ENCODE data around the gene EIF3L.

Gene EIF3L

GRCh38 chr22:37817705-37818408 lies 31.4 kb upstream of the EIF3L start:
- peak; percentile 77 for DNase-seq (ENCODE audit: low read depth)

DNA sequence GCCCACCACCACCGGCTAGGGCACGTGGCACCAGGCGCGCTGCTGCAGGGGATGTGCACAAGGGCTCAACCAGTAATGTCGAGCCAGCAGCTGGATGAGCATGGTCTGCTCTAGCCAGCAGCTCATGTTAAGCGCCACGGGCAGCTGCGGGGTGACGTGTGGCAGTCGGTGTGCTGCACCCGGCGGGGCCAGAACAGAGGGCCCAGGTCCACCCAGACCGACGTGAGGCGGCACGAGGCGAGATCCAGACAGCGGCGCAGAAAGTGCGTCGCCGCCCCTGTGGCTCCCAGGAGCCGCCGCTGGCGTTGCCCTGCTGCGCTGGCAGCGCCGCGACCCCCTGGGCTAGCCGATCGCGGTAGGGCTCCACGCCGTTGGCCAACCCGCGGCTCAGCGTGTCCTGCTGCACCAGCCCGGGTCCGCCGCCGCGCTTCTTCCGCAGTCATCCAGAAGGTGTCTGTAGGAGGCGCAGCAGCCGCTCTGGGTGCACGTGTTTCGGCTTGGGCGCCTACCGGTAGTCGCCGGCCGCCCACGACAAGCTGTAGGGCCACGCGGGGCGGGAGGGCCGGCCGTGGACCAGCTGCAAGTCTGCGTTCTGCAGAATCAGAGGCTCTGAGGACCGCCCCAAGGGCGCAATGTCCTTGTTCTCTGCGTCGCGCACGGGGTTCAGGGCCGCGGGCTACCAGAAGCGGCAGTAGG lies 30.7 kb upstream of the EIF3L start:
- peak; percentile 63 for DNase-seq (ENCODE audit: low read depth)

DNA sequence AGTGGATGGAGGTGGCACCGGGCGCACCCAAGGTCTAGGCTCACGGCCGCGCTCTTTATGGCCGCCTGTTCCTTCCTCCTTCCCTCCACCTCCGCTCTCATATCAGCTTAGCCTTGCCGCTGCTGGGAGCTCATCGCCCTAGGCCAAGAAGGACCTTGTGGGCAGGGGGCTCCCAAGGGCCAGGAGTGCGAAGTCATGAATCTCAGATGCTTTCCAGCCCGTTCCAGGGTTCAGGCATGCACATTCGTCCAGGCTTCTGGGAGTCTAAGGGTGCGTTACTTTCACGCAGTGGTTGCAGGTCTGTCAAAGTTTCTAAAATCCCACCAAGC lies 30.1 kb upstream of the EIF3L start:
- DNase-seq (ENCODE audit: low read depth), result no peak

DNA sequence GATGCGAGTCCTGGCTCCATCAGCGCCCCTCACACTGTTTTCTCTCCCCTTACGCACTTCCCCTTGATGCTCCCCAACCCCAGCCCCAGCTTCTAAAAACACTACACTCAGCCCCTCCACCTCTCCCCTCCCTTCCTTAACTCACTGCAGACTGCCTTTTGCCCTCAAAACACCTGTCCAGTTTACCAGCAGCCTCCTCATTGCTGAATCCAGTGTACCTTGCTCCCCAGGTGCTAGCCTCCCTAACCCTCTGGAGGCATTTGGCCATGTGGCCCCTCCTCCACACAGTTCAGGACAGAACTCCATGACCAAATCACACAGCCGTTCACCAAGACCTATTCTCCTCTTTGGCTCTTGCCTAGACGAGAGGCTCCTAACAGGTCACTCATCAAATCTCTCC lies 28.9 kb upstream of the EIF3L start:
- no peak for DNase-seq (ENCODE audit: low read depth)

DNA sequence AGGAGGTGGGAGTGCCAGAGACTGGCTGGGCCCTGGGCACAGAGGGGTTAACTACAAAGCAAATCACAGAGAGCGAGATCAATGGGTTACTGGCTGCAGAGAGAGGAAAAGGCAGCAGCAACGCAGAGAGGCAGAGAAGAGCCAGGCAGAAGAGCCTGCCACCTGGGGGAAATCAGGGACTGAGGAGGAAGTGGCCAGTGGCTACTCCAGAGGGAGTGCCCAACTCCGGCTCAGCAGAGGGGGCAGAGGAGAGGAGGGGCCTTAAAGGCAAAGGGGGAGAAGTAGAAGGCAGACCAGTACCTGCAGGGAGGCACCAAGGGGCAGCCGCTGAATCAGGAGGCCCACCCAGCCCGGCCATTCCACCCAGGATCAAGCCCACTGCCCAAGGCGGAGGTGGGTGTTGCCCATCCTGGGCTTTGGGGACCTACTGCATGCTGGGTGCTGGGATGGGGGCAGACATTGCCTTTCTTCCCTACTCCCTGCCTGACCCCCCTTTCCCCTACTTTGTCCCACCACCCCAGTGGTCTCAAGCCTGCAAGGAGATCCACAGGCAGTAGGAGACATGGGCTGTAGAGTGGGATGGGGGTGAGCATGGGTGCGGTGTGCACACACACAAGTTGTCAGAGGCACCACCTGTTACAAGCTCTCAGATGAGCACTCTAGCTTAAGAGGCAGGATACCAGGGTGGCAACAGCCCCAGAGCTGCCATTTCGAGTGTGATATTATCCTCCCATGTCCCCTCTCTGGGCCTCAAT lies 27.0 kb upstream of the EIF3L start:
- no peak for DNase-seq (ENCODE audit: low read depth)

DNA sequence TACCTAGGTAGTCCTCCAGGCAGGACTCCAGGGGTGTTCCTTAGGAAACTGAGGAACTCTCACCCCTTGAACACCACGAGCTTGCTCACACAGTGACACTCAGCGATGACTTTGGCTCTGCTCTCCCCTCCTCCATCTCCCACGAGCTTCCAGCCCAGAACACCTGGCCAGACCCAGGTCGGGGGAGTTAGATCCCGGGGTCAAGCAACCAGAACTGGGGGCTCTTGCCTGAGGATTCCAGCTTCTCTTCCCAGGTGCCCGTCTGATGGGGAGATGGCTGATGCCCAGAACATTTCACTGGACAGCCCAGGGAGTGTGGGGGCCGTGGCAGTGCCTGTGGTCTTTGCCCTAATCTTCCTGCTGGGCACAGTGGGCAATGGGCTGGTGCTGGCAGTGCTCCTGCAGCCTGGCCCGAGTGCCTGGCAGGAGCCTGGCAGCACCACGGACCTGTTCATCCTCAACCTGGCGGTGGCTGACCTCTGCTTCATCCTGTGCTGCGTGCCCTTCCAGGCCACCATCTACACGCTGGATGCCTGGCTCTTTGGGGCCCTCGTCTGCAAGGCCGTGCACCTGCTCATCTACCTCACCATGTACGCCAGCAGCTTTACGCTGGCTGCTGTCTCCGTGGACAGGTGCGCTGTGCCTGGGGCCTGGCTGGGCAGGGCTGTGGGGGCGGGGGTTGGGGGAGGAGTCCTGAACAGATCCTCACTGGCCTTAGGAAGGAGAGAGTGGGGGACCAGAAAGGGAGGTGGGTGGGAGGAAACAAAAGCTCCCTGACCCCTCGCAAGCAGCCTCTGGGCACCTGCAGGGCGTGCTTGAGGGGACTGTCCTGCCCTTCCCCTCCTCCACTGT lies 25.9 kb upstream of the EIF3L start, which contains the start of gene GALR3:
Gene GALR3 (plus strand): TSS at position 249 of the 852 bp plus-strand sequence. CDS start 25 bp downstream, at position 274.
- DNase-seq (ENCODE audit: low read depth), result no peak

- peak; percentile 53 for DNase-seq (ENCODE audit: low read depth)
Observed at GRCh38 chr22:37824674-37825641, 24.3 kb upstream of the EIF3L start.

DNA sequence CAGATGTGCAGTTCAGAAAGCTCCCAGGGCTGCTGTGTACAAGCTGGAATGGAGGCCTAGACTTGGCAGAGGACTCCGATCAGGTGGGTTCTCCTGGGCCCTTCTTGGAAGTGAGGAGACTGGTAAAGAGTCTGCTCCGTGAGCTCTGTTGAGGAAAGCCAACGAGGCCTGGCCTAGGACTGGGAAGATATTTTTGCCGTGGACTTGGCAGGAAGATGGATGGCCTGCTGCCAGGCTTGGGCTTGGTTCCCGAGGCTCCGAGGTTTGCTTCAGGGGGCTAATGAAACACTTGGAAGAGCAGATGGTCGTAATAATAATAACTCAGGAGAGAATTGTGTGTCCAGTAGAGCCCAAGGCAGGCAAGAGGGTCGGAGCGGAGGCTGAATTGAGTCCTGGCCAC lies 22.2 kb upstream of the EIF3L start:
- no peak for DNase-seq (ENCODE audit: low read depth)

- no peak for DNase-seq (ENCODE audit: low read depth)
Observed at GRCh38 chr22:37830093-37830842, 19.0 kb upstream of the EIF3L start.

DNA sequence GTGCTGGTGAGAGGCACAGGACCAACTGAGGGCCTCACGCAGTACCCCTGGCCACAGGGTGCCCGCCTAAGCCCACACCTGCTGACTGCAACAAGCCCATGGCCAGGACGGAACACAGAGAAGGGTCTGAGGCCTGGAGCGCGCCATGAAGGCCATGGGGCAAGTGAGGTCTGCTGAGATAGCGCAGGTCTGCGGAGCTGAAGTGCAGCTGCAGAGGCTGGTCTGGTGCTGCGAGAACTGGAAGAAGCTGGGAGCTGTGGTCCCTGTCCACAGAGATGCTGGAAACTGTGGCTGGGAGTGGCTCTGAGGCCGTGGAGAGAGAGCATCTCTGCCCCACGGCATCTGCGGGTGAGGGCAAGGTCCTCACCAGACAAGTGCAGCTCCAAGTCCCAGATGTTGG lies 17.7 kb upstream of the EIF3L start:
- no peak for DNase-seq (ENCODE audit: low read depth)

GRCh38 chr22:37832022-37832857 lies 17.0 kb upstream of the EIF3L start:
- DNase-seq (ENCODE audit: low read depth), result no peak

DNA sequence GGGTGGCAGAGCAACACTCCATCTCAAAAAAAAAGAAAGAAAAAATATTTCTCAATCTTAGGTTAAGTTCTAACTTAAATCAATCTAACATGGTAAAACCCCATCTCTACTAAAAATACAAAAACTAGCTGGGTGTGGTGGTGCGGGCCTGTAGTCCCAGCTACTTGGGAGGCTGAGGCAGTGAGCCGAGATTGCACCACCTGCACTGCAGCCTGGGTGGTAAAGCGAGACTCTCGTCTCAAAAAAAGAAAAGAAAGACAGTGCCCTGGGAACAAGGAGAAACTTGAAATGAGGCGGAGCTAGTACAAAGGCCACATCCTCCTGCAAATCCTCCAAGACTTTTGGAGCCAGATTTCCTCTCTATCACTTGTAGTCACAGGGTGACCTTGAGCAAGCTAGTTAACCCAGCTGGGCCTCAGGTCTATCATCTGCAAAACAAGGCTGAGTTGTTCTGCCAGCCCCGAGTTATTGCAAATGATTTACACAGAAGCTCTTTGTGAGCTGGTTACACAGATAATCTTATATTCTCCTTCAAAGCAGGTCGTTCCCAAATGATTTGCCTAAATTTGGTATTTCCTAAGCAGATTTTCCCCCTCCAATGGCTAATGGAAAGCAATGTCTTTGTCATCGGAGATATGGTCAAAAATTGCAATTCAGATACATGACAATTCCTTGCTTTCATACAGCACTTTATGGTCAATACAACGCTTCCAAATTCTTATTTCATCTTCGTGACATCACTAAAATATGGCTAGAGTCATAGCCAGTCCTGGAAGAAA lies 7.0 kb upstream of the EIF3L start:
- no peak for DNase-seq (ENCODE audit: low read depth)

DNA sequence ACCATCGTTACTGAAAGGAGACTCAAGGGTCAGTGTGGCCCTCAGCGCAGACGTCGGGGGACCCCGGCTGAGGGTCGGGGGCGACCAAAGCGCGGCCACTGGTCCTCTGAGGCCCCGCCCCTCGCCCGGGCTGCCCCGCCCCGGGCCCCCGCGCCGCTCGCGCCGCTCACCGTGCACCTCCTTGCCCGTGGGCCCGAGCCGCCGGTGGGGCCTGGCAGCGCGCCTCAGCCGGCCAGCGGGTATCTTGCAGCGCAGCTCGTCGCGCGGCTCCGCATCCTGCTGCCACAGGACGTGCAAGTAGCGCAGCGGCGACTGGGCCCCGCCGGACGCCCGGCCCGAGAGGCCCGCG lies 5.5 kb upstream of the EIF3L start:
- DNase-seq (ENCODE audit: low read depth), result no peak

- DNase-seq (ENCODE audit: low read depth), result no peak
Observed at GRCh38 chr22:37844904-37845329, 4.3 kb upstream of the EIF3L start.

GRCh38 chr22:37846433-37846832 lies 2.8 kb upstream of the EIF3L start:
- no peak for DNase-seq (ENCODE audit: low read depth)

GRCh38 chr22:37848587-37849088 lies 581 bp upstream of the EIF3L start:
- peak; percentile 42 for DNase-seq (ENCODE audit: low read depth)

DNA sequence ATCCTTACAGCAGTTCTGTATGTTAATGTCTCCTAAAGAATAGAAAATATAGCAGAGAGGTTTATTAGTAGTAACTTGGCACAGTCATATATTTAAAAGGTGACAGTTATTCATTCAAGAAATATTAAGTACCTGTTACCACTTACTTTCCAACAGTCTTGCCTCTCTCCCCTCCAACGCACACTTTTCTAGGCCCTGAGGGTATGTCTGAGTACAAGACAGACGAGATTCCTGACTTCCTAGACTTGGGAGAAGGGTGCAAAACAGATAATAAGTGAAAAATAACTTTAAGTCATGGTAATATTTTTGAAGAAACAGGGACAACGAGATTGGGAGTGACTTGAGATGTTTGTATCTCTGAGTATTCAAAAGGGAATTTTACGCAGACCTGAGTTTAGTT lies 1.6 kb downstream of the EIF3L start:
- DNase-seq (ENCODE audit: low read depth), result no peak

GRCh38 chr22:37852418-37852817 lies 3.2 kb downstream of the EIF3L start:
- DNase-seq (ENCODE audit: low read depth), result no peak

Measured in iris pigment epithelial cell (primary cell).